Astrocyte (in vitro differentiated cells and primary cell): Measurements from ENCODE around the gene AKAP13. TPM values are rescaled to one million over a fixed set of nuclear protein-coding genes. Genes with fewer than 3 reads are reported as not detected.
"Not testable (repeated sequence)": the region's sequence is repeated elsewhere in the genome, so short reads cannot be mapped to it uniquely, and the experiment has no call there.

Experiments
- DNase-seq: peaks from one replicate; pipeline ENCODE4 v3.0.0-alpha.2; 2010; ENCODE audit warnings: low read depth
- FAIRE-seq: peaks from 2 replicates; lab custom pipeline; 2011; peaks lifted over from hg19 to GRCh38; lab: Jason Lieb, UNC
- H2AFZ ChIP-seq: 2 replicates; pipeline ENCODE4 v1.6.0; 2012; ENCODE audit warnings: low read depth, low read length, inconsistent platforms
- H3K27ac ChIP-seq: 2 replicates; pipeline ENCODE4 v1.5.1; 2011; ENCODE audit warnings: low read depth, low read length, inconsistent platforms
- H3K27me3 ChIP-seq: 2 replicates; pipeline ENCODE4 v1.6.0; 2011; ENCODE audit warnings: low read length, inconsistent platforms; ENCODE audit not compliant: insufficient read depth
- H3K36me3 ChIP-seq: 2 replicates; pipeline ENCODE4 v1.5.1; 2011; ENCODE audit warnings: low read length, inconsistent platforms; ENCODE audit not compliant: insufficient read depth
- H3K4me1 ChIP-seq: 2 replicates; pipeline ENCODE4 v1.5.1; 2011; ENCODE audit warnings: low read length, inconsistent platforms; ENCODE audit not compliant: insufficient read depth
- H3K4me2 ChIP-seq: 2 replicates; pipeline ENCODE4 v1.6.0; 2012; ENCODE audit warnings: low read length, inconsistent platforms
- H3K4me3 ChIP-seq: 2 replicates; pipeline ENCODE4 v1.5.1; 2011; ENCODE audit warnings: low read depth, mild to moderate bottlenecking, low read length, inconsistent platforms; ENCODE audit not compliant: insufficient read depth
- H3K79me2 ChIP-seq: 2 replicates; pipeline ENCODE4 v1.6.0; 2012; ENCODE audit warnings: mild to moderate bottlenecking, low read length, inconsistent platforms; ENCODE audit not compliant: insufficient read depth
- H3K9ac ChIP-seq: 2 replicates; pipeline ENCODE4 v1.6.0; 2012; ENCODE audit warnings: mild to moderate bottlenecking, low read length, inconsistent platforms
- H3K9me3 ChIP-seq: 2 replicates; pipeline ENCODE4 v1.5.1; 2012; ENCODE audit warnings: low read depth, mild to moderate bottlenecking, low read length, inconsistent platforms; ENCODE audit not compliant: insufficient read depth
- H4K20me1 ChIP-seq: 2 replicates; pipeline ENCODE4 v1.6.0; 2012; ENCODE audit warnings: low read length, inconsistent platforms; ENCODE audit not compliant: insufficient read depth
- H3K27ac Mint-ChIP-seq: one replicate; pipeline ENCODE4 v1.8.0; 2021; ENCODE audit warnings: mild to moderate bottlenecking, mixed read lengths; ENCODE audit not compliant: unreplicated experiment
- H3K27me3 Mint-ChIP-seq: one replicate; pipeline ENCODE4 v1.8.0; 2021; ENCODE audit warnings: low read depth, mixed read lengths; ENCODE audit not compliant: unreplicated experiment
- H3K36me3 Mint-ChIP-seq: one replicate; pipeline ENCODE4 v1.8.0; 2021; ENCODE audit warnings: low read depth, mixed read lengths; ENCODE audit not compliant: unreplicated experiment
- H3K4me1 Mint-ChIP-seq: one replicate; pipeline ENCODE4 v1.8.0; 2021; ENCODE audit warnings: low read depth, mixed read lengths; ENCODE audit not compliant: unreplicated experiment
- H3K4me3 Mint-ChIP-seq: one replicate; pipeline ENCODE4 v1.8.0; 2021; ENCODE audit warnings: mild to moderate bottlenecking, moderate library complexity, mixed read lengths; ENCODE audit not compliant: unreplicated experiment
- H3K9me3 Mint-ChIP-seq: one replicate; pipeline ENCODE4 v1.8.0; 2021; ENCODE audit warnings: mild to moderate bottlenecking, mixed read lengths; ENCODE audit not compliant: unreplicated experiment
- EZH2 ChIP-seq: IDR thresholded peaks from 2 replicates; pipeline ENCODE4 v1.6.1; 2012; ENCODE audit warnings: mild to moderate bottlenecking, low read length, inconsistent platforms; ENCODE audit not compliant: insufficient read depth
- total RNA-seq: library from RNA; stranded (reverse); gene quantifications from 2 replicates; pipeline ENCODE4 v1.2.1, GENCODE V29; 2021
- TF ChIP-seq, protein P1 (sequence below): IDR thresholded peaks from 2 replicates; pipeline ENCODE4 v1.5.1; 2011; ENCODE audit warnings: low read depth, mild to moderate bottlenecking, inconsistent platforms, low read length, moderate library complexity; ENCODE audit not compliant: insufficient read depth

The AKAP13 gene
- total RNA-seq, 1 donor from 2014 or later, result 98.2 TPM

DNA sequence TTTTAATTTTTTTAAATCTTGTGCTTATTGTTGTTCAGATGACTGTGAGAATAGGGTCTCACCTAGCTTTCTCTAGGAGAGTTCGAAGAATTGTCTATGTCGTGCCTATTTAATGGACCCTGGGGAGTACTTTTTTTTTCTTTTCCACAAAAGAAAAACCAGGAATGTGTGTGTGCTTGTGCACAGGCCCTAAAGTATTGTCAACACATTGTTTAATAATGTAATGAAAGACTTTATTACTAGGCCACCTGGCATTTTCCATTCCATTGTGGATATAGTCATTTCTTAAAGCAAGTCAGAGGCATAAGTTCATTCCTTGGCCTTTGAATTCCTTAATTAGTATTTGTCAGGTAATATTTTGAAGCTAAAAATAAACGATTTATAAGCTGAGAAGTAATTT lies 278.4 kb downstream of the AKAP13 start:
- Histone ChIP-seq H3K9ac (no peak overlapping the region), H3K4me2 (no peak overlapping the region), H3K36me3 (peaks cover 20% of the 10 kb centered on the region), H4K20me1 (peaks cover 3% of the 10 kb centered on the region), H3K27ac (no peak overlapping the region), H2AFZ (no peak overlapping the region), H3K4me3 (no peak overlapping the region), H3K9me3 (no peaks in the 10 kb centered on the region), H3K79me2 (no peaks in the 10 kb centered on the region), H3K27me3 (no peaks in the 10 kb centered on the region), H3K4me1 (no peaks in the 10 kb centered on the region)
- Mint-ChIP-seq H3K27ac (no peak overlapping the region), H3K9me3 (no peaks in the 10 kb centered on the region), H3K4me1 (no peaks in the 10 kb centered on the region), H3K27me3 (no peaks in the 10 kb centered on the region), H3K36me3 (peaks cover 16% of the 10 kb centered on the region), H3K4me3 (no peak overlapping the region)
- TF ChIP-seq, protein P1, sequence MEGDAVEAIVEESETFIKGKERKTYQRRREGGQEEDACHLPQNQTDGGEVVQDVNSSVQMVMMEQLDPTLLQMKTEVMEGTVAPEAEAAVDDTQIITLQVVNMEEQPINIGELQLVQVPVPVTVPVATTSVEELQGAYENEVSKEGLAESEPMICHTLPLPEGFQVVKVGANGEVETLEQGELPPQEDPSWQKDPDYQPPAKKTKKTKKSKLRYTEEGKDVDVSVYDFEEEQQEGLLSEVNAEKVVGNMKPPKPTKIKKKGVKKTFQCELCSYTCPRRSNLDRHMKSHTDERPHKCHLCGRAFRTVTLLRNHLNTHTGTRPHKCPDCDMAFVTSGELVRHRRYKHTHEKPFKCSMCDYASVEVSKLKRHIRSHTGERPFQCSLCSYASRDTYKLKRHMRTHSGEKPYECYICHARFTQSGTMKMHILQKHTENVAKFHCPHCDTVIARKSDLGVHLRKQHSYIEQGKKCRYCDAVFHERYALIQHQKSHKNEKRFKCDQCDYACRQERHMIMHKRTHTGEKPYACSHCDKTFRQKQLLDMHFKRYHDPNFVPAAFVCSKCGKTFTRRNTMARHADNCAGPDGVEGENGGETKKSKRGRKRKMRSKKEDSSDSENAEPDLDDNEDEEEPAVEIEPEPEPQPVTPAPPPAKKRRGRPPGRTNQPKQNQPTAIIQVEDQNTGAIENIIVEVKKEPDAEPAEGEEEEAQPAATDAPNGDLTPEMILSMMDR, result no peak
- no peak for TF ChIP-seq EZH2
- no peak for DNase-seq
- no peak for FAIRE-seq

DNA sequence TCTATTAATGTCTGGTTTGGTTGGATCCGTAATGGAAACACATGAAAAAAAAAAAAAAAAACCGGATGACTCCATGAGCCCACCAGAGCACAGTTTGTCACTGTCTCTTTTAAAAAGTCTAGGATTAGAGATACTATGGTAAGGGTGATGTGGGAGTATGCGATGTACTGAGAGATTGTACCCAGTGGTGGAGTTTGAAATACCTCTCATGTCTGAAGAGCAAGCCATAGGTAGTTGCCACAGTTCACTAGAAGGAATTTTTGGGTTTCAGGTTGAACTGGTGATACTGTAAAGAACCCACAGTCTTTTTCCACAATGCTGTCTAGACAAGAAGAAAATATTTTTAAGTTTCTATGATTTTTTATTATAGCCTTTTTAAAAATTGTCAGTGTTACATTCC lies 281.5 kb downstream of the AKAP13 start:
- Mint-ChIP-seq H3K9me3 (no peaks in the 10 kb centered on the region), H3K36me3 (peaks cover 19% of the 10 kb centered on the region), H3K27ac (no peak overlapping the region), H3K4me1 (peaks cover 4% of the 10 kb centered on the region), H3K4me3 (no peak overlapping the region), H3K27me3 (no peaks in the 10 kb centered on the region)
- H3K4me2 ChIP-seq, result no peak overlapping the region
- TF ChIP-seq, protein P1, result no peak
- TF ChIP-seq EZH2, result no peak
- H3K9me3 ChIP-seq, result no peaks in the 10 kb centered on the region
- H3K27me3 ChIP-seq, result no peaks in the 10 kb centered on the region
- H3K79me2 ChIP-seq, result no peaks in the 10 kb centered on the region
- no peak for DNase-seq
- no peak overlapping the region for H2AFZ ChIP-seq
- H3K4me1 ChIP-seq, result peaks cover under 1% of the 10 kb centered on the region
- peaks cover 3% of the 10 kb centered on the region for H4K20me1 ChIP-seq
- FAIRE-seq, result no peak
- no peak overlapping the region for H3K27ac ChIP-seq
- H3K9ac ChIP-seq, result no peak overlapping the region
- peaks cover 21% of the 10 kb centered on the region for H3K36me3 ChIP-seq
- H3K4me3 ChIP-seq, result no peak overlapping the region

DNA sequence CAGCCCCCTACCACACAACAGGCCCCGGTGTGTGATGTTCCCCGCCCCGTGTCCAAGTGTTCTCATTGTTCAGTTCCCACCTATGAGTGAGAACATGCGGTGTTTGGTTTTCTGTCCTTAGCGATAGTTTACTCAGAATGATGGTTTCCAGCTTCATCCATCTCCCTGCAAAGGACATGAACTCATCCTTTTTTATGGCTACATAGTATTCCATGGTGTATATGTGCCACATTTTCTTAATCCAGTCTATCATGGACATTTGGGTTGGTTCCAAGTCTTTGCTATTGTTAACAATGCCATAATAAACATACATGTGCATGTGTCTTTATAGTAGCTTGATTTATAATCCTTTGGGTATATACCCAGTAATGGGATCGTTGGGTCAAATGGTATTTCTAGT lies 285.3 kb downstream of the AKAP13 start:
- not testable (repeated sequence) for H3K4me3 ChIP-seq, FAIRE-seq, H3K9me3 ChIP-seq, H3K27me3 Mint-ChIP-seq, H3K79me2 ChIP-seq, H3K4me2 ChIP-seq, H3K4me3 Mint-ChIP-seq, H4K20me1 ChIP-seq, H2AFZ ChIP-seq, H3K9ac ChIP-seq, H3K27ac ChIP-seq, H3K27me3 ChIP-seq, DNase-seq, H3K9me3 Mint-ChIP-seq
- peak overlapping the region; percentile 35 for H3K27ac Mint-ChIP-seq
- peaks cover 17% of the 10 kb centered on the region for H3K4me1 ChIP-seq
- peaks cover 18% of the 10 kb centered on the region for H3K36me3 Mint-ChIP-seq
- H3K4me1 Mint-ChIP-seq, result peaks cover 19% of the 10 kb centered on the region
- H3K36me3 ChIP-seq, result peaks cover 22% of the 10 kb centered on the region
